Cortex of kidney (tissue), 1 donor: ENCODE data around the gene P2RY1.
"Not testable (repeated sequence)": the region's sequence is repeated elsewhere in the genome, so short reads cannot be mapped to it uniquely, and the experiment has no call there.

Experiments
- DNase-seq: peaks from one replicate; lab custom pipeline; 2025; lab: John Stamatoyannopoulos, UW

P2RY1 gene

DNA sequence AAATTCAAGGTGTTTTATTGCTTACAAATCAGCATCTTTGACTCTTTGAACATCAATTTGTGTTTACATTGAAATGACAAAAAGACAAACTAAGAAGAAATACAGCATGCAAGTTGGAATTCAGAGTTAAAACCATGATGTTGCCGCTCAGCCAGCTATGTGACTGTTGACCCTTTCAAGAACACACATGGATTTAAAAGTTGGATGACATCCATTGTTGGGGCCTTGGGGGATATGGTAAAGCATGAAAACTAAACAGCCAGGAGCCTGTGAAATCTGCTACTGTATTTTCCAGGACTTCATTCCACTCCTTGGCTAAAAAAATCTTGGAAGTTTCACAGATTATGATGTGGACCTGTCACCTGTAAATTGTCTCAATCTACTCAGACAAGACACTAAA lies 4.6 kb downstream of the P2RY1 start:
- no peak for DNase-seq

GRCh38 chr3:152841131-152841530 lies 6.2 kb downstream of the P2RY1 start:
- DNase-seq, result no peak

DNA sequence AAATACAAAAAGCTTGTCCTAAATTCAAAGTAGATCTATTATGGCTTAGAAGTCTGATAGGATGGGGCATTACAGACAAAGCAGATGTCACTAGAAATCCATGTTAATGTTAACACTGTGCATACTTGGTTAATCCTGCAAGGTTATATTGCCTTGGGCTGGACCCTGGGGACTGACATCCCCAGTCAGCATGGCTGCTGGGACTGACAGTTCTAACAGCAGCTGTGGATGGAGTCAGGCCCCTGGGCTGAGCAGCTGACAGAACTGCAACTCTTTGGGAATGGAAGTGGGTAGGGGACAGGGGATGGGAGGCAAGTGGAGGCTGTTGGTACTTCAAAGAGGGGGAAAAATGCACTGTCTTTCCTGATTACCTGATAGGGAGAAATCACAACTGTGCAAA lies 7.5 kb downstream of the P2RY1 start:
- DNase-seq, result no peak

GRCh38 chr3:152843955-152844354 lies 9.0 kb downstream of the P2RY1 start:
- no peak for DNase-seq

DNA sequence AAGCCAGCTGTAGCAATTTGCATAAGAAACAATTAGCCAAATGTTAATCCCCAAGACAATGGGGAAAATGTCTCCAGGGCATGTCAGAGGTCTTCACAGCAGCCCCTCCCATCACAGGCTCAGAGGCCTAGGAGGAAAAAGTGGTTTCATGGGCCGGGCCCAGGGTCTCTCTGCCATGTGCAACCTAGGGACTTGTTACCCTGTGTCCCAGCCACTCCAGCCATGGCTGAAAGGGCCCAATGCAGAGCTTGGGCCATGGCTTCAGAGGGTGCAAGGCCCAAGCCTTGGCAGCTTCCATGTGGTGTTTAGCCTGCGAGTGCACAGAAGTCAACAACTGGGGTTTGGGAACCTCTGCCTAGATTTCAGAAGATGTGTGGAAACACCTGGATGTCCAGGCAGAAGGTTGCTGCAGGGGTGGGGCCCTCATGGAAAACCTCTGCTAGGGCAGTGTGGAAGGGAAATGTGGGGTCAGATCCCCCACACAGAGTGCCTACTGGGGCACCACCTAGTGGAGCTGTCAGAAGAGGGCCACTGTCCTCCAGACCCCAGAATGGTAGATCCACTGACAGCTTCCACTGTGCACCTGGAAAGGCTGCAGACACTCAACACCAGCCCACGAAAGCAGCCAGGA lies 11.8 kb downstream of the P2RY1 start:
- not testable (repeated sequence) for DNase-seq

GRCh38 chr3:152847599-152847998 lies 12.7 kb downstream of the P2RY1 start:
- DNase-seq, result not testable (repeated sequence)

DNA sequence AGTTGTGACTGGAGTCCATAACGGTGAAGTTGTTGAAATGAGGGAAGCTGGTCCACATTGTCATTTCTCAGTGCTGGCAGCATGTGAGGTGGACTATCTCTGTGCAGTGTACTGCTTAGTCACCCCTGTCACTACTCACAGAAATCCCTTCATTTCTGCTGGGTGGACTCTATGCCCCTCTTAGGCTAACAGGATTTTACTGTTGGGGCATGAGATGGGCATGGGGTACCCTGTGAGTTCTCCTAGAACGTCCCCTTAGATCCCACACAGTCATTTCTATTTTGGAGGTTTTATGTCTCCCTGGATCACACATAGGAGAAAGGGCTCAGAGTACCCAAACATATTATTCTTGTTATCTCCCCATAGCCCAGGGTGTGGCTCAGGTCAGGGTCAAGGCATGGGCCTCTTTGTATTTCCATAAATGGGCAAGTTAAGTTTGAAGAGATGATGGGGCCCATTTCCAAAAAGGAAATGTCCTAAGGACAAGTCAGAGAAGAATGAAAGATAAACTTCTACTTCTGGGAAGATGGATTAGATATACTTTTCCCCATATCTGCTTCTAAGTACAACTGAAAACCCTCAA lies 15.2 kb downstream of the P2RY1 start:
- DNase-seq, result no peak

GRCh38 chr3:152853196-152853595 lies 18.3 kb downstream of the P2RY1 start:
- DNase-seq, result no peak

DNA sequence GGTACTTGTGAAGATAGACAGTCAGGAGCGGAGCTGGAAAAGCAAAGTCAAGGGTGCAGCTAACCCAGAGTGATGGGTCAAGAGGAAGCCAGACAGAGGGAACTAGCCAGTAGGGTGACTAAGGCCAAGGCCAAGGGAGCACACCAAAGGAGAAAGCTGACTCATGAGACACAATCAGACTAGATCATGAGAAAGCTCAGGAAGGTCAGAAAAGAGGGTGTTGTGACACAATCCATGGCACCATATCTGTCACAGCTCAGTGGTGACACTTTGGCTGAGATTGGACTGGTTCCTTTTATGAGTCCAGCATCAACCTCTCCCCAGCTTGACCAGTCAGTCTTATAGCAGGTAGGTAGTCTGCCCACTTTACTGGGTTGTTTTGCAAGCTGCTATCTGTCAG lies 22.2 kb downstream of the P2RY1 start:
- no peak for DNase-seq

- no peak for DNase-seq
These were observed 23.4 kb downstream of the P2RY1 start for GRCh38 chr3:152858170-152858800.

DNA sequence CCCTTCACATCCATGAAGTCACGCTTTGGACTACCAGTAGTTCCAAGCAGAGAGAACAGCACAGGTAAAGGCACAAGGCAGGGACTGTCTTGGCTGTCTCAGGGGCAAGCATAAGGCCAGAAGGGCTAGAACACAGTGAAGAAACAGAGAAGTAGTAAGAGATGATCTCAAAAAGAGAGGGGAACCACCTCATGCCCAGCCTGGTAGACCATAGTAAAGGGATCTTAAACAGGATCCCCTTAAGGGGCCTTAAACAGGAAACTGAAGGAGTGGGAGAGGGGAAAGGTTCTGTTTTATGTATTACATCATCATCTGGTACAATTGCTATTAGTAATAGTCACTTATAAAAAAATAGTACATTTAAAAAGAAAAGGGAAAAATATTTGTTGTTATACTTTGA lies 25.8 kb downstream of the P2RY1 start:
- DNase-seq, result no peak

DNA sequence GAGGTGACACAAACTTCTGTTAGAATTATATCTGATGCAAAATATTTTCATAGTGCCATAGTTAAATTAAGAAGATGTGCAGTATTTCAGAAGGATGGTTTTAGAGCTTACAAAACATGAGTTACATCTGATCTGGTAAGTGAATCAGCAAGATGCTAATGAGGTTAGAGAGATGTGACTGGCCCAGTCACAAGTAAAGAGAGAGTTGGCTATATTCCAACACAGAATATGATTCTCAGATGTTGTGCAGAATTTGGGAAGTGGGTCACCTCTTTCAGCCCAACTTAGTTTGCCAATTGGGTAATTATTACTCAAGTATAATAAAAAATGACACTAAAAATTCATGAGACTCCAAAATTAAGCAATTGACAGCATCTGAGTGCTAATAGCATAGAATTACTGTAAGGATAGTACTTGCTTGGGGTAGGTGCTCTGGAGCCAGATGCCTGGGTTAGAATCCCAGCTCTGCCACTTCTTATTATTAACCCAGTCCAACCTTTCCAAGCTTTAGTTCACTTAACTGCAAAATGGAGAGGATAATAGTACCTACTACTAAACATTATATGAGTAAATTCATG lies 30.8 kb downstream of the P2RY1 start:
- DNase-seq, result no peak

- no peak for DNase-seq
These were observed 35.1 kb downstream of the P2RY1 start for GRCh38 chr3:152870027-152870426.

DNA sequence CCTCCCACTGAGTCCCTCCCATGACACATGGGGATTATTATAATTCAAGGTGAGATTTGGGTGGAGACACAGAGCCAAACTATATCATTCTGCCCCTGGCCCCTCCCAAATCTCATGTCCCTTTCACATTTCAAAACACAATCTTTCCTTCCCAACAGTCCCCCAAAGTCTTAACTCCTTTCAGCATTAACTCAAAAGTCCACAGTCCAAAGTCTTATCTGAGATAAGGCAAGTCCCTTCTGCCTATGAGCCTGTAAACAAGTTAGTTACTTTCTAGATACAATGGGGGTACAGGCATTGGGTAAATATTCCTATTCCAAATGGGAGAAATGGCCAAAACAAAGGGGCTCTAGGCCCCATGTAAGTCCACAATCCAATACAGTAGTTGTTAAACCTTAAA lies 38.4 kb downstream of the P2RY1 start:
- not testable (repeated sequence) for DNase-seq

- no peak for DNase-seq
These were observed 40.2 kb downstream of the P2RY1 start for GRCh38 chr3:152874896-152875749.

GRCh38 chr3:152879130-152879789 lies 44.3 kb downstream of the P2RY1 start:
- no peak for DNase-seq

- DNase-seq, result no peak
These were observed 44.9 kb downstream of the P2RY1 start for GRCh38 chr3:152879790-152880174.

DNA sequence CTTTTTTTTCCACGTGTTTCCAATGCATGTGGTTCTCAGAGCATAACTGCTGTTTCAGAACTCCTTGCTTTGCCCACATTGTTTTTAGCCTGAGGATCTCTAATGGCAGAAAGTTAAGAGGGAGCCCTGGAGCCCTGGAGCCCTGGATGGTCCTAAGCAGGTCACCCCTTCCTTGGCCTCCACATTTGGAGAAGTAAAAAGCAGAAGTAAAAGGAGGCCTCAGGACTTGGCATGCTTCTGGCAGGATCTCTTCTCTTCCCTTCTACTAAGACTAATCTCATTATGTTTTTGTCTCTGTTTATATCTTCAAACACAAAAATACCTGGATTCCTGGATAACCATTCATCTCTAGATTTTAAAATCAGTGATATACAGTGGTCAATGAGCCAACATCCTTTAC lies 50.1 kb downstream of the P2RY1 start:
- no peak for DNase-seq
